Activated T-helper 1 cell treated with anti-CD3 and anti-CD28 coated beads, Interleukin-2, amount 50 U/mL, for 16 hours (primary cell): ENCODE data around the gene CFAP92.

Experiments used
- DNase-seq, 2 donors: peaks; one replicate each; pipeline ENCODE4 v3.0.0-alpha.2; 2020; ENCODE audit warnings: low read depth in 1 of 2, low spot score in 1 of 2

CFAP92 gene

DNA sequence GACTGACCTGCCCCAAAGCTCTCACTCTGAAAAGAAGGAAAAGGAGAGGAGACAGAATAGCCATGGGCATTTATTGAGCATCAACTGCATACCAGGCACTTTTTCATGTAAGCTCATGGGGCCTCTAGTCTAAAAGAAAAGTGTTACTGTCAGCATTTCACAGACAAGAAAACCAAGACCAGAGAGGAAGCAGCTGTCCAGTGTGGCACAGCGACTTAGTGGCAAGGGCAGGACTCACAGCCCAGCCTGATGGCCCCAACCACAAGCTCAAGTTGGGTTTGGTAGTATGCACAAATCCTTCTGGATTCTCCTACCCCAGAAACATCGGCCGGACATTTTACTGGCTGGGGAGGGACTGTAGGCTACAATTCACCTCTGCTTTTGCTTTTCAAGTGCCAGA lies 13.0 kb upstream of the CFAP92 start:
- no peak for DNase-seq

DNA sequence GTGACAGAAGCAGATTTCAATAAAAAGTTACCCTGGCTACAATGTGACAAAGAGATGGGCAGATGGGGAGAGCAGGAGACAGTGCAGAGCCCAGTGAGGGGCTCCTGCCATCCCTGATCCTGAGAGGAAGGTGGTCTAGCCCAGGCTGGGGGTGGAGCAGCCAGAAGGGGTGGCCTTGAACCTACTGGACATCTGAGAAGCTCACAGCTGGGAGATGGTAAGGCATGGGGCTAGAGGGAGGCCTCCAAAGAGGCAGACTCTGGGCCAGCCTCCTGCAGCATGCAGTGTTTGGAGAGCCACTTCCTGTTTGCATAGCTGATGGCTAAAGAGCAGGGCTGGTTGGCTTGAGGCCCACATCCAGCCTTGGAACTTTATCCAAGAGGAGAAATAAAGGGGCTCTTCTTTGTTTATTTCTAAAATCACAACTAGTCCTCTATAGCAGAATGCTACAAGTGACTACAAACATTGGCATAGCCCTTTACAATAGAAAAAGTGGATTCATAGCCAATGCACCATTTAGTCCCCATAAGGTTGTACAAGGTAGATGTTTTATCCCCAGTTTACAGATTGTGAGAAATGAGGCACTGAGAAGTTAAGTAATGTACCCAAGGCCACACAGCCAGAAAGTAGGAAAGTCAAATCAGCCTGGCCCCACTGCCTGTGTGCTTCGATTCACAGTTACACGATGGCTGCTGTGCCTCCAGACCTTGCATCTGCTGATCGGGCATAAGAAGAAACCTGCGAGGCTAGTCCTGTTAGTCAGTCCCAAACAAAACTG lies 11.8 kb upstream of the CFAP92 start:
- no peak for DNase-seq

DNA sequence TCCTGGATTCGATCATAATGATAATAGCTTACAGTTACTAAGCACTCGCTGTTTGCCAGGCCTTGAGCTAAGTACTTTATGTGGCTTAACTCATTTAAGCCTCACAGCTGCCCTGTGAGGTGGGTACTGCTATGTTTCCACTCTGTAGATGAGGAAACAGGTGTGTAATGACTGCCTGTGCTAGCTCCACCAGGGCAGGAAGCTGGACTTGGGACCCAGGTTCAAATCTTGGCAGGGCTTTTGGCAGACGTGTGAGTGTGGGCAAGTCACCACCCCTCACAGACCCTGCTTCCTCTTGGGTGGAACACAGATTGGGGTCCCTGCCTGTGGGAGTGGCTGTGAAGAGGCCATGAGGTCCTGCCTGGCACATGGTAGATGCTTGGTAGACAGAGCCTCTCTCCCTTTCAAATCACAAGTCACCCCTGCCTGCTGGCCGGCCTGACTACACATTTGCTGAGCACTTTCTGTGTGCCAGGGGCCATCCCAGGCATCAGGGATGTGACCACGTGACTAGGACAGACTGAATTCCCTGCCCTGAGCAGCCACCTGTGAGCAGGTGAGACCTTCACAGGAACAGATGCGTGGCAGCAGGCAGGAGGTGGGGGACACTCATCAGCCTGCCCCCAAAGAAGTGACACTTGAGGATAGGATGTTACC lies 10.9 kb upstream of the CFAP92 start:
- DNase-seq = no peak

DNA sequence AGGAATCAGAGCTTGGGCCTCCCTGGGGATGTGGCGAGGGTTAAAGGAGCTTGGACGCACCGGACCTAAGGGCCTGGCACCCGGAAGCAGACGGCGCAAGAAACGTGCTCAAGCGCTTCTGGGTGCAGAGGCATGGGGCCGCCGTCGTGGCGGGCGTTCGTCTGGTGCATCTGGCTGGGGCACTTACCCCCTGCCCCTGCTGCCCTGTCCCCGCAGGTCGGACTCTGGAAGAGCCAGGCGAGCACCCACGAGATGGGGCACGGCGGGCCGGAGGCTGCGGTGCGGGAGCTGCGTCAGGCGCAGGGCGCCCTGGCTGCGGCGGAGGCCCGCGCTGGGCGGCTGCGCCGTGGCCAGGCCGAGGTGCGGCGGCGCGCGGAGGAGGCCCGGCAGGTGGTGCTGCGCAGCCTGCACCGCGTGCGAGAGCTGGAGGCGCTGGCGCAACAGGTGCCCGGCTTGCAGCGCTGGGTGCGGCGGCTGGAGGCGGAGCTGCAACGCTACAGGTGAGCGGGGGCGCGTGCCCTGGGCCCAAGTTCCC lies 9.8 kb upstream of the CFAP92 start:
- peak in 1 of 2 donors; percentile 50 for DNase-seq

DNA sequence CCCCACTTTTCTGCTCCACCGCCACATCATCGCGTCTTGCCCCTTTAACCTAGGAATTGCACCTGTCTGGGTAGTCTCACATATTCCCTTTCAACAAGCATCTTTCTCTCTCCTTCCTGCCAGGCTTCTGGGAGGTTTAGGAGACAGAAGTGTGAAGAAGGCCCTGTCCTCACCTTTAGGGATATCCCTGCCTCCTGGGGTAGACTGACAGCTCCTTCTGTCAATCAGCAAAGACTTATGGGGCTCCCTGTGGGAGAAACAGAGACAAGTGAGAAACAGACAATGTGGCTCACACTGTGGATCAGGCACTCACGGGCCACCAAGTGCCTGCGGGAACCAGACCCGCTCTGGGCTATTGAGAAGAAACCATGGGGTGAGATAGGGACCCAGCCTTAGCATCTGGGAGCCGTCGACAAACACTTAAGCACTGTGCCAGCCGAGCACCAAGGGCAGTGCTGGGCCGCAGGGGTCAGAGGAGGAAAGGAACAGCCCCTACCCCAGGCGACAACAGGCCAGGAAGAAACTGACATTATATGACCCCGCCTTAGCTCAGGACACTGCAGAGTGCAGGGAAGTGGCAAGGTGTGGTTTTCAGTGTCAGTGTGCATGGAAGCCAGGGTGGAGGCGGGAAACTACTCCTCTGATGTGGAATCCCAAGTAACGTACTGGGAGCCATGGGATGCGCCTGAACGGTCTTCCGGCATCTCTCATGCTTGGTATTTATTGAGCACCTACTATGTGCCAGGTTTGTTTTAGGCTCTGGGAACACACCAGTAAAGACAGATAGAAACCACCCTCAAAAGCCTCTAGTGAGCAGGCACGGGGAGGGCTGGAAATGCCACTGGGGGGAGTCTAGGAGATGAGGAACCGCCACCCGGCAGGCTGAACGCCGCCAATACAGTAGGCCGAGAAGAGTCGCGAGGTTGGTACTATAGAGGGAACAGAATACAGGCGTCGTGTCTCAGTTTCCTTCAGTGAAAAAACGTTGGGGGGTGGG lies 9.0 kb upstream of the CFAP92 start:
- DNase-seq = no peak

DNA sequence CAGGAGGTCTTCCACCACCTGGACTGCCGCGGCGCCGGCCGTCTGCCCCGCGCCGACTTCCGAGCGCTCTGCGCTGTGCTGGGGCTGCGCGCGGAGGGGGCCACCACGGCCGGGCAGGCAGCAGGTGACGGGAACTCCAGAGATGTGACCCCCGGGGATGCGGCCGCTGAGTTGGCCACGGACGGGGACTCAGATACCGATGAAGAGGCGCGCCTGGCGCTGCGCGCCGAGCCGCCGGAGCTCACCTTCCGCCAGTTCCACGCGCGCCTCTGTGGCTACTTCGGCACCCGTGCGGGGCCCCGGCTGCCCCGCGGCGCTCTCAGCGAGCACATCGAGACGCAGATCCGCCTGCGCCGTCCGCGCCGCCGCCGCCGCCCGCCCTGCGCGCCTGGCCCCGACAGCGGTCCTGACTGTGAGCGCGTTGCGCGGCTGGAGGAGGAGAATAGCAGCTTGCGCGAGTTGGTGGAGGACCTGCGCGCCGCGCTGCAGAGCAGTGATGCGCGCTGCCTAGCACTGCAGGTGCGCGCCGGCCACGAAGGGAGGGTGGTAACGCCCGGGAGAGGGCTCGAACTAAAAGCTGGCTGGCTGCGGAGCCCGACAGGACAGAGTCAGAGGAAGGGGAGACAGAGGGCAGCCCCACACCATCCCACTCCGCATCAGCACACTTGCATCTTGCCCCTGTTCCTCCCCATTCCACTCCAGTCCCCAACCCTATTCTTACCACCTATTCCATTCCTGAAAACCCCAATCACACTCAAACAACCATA lies 8.1 kb upstream of the CFAP92 start:
- DNase-seq = no peak

DNA sequence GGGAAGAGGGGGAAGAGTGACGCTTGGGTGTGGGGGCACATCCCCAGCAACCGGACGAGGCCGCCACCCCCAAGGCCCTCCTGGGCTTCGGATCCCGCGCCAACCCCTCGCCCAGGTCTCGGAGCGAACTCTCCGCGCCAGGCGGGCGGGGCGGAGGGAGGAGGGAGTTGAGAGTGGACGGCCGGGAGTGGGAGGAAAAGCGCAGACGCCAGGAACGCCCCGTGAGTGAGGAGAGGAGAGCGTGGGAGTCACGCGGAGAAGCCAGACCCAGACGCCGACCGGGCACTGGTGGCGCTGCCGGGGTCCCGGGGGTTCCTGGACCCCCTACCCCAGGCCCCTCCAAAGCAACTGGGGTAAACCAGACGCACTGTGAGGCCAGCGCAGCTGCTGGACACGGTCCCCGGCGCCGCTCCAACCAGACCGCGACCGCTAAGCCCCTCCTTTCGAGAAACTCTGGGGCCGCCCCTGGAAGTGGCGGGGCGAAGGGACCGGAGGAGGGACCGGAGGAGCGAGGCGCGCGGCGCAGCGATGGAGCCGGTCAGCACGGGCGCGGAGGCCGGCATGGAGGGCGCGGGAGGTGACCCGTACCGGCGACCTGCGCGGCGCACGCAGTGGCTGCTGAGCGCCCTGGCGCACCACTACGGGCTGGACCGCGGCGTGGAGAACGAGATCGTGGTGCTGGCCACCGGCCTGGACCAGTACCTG lies 7.4 kb upstream of the CFAP92 start, which contains the start of gene EFCC1:
EFCC1 (plus strand) TSS at position 204 of the 705 bp plus-strand sequence; CDS start at position 529, 325 bp downstream.
- no peak for DNase-seq

DNA sequence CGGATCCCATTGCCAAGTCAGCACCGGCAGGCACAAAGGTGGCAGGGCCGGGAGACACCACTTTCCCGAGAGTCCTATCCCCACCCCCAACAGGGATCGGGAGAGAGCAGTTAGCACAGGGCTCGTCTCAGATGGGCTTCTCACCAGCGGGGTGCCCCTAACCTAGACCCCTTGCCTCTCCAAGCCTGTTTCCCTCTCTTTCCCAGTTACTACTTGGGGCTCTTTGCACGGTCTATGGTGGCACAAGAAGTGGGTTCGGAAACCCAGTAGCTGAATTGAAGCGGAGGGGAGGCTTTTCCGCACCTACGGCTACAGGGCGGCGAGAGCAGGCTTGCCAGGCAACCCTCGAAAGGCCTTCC lies 6.8 kb upstream of the CFAP92 start:
- no peak for DNase-seq

DNA sequence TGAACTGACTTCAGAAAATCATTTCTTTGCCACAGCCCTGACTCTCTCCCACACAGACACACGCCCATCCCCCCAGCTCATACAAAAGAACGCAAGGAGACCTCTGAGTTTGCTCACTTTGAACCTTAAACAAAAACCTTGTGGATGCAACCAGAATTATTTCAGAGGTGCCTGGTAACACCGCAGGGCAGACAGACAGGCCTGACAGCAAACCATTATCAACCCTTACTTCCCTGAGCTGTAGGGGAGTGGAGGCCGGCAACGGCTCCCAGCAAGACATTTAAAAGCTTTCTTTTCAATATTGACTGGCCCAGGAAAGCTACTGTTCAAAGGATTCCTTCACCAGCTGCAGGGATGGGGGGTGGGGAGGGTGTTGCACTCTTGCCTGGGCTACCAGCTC lies 5.2 kb upstream of the CFAP92 start:
- no peak for DNase-seq

DNA sequence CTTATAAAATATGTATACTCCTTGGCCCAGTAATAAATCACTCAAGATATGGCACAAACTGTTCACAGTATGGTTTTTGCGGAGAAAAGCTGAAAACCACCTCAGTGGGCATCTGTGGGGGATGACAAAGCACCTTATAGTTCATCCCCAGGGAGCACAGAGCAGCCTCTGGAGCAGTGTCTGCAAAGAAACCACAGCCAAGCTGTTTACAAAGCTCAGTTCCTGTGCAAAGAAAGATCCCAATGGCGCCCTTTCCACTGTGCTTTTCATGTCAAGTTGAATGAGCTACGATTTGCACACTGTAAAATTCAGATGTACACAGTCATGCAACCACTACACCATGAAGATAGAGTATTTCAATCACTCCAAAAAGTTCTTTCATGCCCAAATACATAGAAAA lies 4.7 kb upstream of the CFAP92 start:
- DNase-seq = no peak

DNA sequence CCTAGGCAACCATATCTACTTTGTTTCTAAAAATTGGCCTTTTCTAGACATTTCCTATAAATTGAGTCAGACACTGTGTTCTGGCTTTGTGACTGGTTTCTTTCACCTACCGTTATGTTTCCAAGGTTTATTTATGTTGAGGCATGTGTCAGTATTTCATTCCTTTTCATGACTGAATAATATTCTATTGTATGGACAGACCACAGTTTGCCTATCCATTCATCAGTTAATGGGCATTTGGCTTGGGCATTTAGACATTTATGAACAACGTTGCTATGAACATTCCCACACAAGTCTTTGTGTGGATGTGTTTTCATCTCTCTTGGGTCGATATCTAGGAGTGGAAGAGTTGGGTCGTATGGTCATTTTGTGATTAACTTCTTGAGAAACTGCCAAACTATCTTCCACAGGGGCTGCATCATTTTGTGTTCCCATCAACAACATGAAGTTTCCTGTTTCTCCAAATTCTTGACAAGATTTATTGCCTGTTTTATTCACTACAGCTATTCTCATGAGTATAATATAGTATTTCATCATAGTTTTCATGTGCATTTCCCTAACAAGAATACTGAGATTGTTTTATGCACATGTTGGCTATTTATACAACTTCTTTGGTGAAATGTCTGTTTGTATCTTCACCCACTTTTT lies 3.7 kb upstream of the CFAP92 start:
- DNase-seq = no peak

DNA sequence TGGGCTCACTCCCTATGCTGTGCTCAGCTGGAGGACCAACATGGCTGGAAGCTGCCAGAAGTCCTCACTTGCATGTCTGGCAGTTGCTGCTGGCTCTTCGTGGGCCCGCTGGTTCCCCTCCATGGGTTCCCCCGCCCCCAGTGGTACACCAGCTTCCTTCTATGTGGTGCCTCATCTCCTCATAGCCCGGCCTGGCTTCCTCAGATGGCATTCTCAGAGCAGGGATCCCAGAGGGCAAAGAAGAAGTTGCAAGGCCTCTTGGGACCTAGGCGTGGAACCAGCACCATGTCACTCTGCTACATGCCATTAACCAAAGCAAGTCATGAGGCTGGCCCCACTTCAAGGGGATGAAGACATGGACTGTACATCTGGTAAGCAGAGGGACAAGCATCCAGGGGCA lies 2.9 kb upstream of the CFAP92 start:
- no peak for DNase-seq

DNA sequence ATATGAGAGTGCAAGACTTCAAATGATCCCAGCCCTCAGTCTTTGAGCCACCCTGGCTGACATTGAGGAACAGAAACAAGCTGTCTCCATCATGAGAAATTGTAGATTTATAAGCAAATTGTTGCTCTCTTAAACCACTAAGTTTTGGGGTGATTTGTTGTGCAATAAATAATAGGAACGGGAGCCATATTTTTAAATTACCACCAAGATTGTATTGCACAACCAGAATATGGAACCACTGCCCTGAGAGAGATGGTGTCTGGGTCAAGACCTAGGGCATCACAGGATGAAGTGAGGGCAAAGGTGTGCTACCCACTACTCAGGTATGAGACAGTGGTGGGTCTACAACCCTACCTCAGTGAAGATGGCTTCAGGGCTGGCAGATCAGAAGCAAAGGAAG lies 2.3 kb upstream of the CFAP92 start:
- no peak for DNase-seq

DNA sequence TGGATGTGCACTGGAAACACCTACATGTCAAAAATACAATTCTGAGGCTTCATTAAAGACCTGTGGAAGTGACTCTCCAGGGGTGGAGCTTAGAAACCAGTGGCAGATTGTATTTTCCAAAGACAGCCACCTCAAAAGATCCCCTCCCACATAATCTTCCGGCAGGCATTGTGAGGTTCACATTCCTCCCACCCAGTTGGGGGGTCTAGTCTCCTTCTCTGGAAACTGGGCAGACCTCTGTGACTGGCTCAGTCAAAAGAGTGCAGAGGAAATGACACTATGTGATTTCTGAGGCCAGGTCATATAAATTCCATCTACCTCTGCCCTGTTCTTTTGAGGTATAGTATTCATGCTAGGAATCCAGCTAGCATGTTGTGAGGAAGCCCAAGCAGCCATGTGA lies 1.9 kb upstream of the CFAP92 start:
- DNase-seq = no peak

DNA sequence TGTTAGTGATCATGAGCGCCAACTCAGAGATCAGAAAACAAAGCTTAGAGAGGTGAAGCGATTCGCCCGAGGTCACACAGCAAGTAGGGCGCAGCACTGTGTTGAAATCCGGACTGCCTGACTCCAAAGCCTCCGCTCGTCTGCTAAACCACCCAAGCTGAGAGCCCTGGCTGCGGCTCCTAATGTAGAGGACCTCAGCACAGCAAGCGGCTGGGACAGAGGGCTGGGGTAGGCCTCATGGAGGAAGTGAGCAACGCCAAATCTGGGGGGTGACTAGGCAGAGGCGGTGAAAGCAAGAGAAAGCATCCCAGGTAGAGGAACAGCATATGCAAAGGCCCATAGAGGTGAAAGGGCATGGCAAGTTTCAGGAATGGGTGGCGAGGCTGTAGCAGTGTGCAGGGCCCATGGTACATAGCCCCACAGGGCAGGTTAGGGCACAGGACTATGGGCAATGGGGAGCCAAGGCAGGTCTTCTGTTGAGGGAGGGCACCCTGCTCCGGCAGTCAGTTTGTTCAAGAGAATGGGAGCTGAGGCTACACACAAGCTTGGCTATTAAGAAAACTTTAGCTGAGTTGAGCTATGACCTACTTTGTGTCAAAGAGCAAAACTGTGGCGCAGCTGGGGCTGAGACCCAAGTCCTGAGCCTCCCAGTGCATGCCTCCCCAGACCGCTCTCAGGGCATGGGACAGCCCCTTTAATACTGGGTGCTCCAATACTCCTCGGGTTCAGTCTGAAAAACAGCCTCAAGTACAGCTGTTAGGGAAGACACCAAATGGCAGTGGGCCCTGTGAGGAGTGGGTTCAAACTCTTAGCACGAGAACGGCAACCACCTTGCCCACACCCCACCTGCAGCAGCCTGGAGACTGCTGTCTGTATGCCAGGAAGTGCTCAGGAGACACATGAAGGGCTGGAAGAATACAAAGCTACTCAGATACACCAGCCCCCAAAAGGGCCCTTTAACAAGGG lies 988 bp upstream of the CFAP92 start:
- no peak for DNase-seq

DNA sequence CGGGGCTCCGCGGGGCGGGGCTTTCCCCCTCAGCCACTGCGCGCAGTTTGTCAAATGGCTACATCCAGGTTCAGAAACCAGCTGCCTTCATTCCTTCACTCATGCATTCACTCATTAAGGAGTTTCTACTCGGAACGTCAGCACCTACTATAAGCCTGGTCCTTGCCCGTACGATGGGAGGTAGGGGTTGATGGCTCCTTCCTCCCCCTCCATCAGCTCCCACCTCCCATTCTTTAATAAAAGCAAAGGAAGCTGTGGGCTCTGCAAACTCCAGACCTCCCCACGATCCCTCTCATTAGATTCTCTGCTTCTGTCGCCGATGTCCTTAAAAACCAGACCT lies 267 bp upstream of the CFAP92 start:
- no peak for DNase-seq

DNA sequence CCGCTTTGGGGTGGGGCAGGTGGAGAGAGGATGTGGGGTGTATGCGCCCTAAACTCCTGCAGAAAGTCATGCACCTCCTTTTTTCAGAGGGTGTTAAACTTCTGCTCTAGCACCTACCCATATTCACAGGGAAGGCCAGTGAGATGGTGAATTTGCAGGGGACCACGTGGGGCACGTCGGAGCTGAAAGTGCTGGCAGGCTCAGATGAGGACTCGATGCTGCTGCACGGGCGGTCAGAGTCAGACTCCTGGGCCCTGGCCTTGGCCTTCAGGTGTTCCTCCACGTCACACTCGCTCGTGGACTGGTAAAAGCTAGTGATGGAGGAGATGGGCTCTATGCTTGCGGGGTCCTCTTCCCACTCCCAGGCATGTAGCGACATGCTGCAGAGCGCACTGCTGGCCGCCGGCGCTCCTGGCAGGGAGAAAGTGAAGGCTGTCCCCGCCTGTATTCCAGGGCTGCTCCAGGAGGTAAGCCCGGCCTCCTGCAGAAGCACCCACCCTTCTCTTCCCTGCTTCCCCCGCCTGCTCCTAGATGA lies 883 bp downstream of the CFAP92 start:
- no peak for DNase-seq

DNA sequence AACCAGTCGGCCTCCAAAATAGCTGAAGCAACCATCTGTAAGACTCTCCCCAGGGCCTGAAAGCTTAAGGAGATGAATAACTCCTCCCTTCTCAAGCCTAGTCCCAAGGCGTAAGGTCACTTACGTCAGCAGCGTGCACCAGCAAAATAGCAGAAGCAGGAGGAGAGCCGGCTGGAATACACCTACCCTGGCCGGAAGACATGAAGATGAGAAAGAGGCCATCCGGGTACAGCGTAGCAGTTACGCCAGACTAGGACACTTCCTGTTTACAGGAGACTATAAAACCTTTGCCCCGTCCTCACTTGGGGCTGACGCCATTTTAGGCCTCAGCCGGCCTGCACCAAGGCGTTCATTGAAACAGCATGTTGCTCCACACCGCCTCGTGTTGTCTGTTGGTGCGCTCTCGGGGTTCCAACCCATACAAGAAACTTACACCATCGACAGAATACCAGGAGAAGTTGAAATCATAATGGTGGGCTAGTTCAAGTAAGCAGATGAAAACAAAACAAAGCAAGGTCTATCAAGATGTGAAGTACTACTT lies 2.5 kb downstream of the CFAP92 start:
- DNase-seq = no peak
